Esophagus squamous epithelium (tissue), 4 donors: ENCODE measurements around the gene TMCC3.
"Not testable (repeated sequence)": the region's sequence is repeated elsewhere in the genome, so short reads cannot be mapped to it uniquely, and the experiment has no call there.

ENCODE experiments used
- POLR2A ChIP-seq, 4 donors: fragments of 450-650 bp; IDR thresholded peaks; one replicate each; pipeline ENCODE4 v1.6.1; 2017; ENCODE audit warnings: antibody characterized with exemption in 4 of 4, mild to moderate bottlenecking in 4 of 4, moderate library complexity in 3 of 4
- TF ChIP-seq, protein P1 (sequence below), 6 experiments: fragments of 450-650 bp in 4 of 6; fragments of 200-600 bp in 2 of 6; sonication (generic) in 2 of 6; IDR thresholded peaks; one replicate each; pipeline ENCODE4 v1.5.1; 2016 to 2019; ENCODE audit warnings: antibody characterized with exemption in 6 of 6, mild to moderate bottlenecking in 4 of 6, moderate library complexity in 4 of 6

DNA sequence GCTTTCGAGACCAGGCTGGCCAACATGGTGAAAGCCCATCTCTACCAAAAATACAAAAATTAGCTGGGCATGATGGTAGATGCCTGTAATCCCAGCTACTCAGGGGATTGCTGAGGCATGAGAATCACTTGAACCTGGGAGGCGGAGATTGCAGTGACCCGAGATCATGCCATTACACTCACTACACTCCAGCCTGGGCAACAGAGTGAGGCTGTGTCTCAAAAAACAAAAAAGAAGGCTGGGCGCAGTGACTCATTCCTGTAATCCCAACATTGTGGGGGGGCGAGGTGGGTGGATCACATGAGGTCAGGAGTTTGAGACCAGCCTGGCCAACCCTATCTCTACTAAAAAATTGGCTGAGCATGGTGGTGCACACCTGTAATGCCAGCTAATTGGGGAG is 49.0 kb downstream of the TMCC3 start:
- TF ChIP-seq, protein P1, sequence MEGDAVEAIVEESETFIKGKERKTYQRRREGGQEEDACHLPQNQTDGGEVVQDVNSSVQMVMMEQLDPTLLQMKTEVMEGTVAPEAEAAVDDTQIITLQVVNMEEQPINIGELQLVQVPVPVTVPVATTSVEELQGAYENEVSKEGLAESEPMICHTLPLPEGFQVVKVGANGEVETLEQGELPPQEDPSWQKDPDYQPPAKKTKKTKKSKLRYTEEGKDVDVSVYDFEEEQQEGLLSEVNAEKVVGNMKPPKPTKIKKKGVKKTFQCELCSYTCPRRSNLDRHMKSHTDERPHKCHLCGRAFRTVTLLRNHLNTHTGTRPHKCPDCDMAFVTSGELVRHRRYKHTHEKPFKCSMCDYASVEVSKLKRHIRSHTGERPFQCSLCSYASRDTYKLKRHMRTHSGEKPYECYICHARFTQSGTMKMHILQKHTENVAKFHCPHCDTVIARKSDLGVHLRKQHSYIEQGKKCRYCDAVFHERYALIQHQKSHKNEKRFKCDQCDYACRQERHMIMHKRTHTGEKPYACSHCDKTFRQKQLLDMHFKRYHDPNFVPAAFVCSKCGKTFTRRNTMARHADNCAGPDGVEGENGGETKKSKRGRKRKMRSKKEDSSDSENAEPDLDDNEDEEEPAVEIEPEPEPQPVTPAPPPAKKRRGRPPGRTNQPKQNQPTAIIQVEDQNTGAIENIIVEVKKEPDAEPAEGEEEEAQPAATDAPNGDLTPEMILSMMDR (IDR thresholded peaks at IDR 0.05): not testable (repeated sequence)
- not testable (repeated sequence) for TF ChIP-seq POLR2A (IDR thresholded peaks at IDR 0.05)
